Progenitor cell of endocrine pancreas (in vitro differentiated cells): ENCODE data around the gene ZBTB20. TPM values are rescaled to one million over a fixed set of nuclear protein-coding genes. Genes with fewer than 3 reads are reported as not detected.

ENCODE experiments used
- DNase-seq: peaks from one replicate; pipeline ENCODE4 v3.0.0; 2021; ENCODE audit warnings: low spot score; ENCODE audit not compliant: unreplicated experiment
- H3K27ac Mint-ChIP-seq: 2 replicates; pipeline ENCODE4 v1.8.0; 2021; ENCODE audit warnings: mild to moderate bottlenecking, moderate library complexity, mixed read lengths
- H3K27me3 Mint-ChIP-seq: 2 replicates; pipeline ENCODE4 v1.8.0; 2021; ENCODE audit warnings: mixed read lengths
- H3K36me3 Mint-ChIP-seq: 2 replicates; pipeline ENCODE4 v1.8.0; 2022; ENCODE audit warnings: mixed read lengths; ENCODE audit not compliant: insufficient read depth
- H3K4me1 Mint-ChIP-seq: 2 replicates; pipeline ENCODE4 v1.8.0; 2021; ENCODE audit warnings: low read depth, mixed read lengths
- H3K4me3 Mint-ChIP-seq: 2 replicates; pipeline ENCODE4 v1.8.0; 2021; ENCODE audit warnings: low read depth, mild to moderate bottlenecking, moderate library complexity, mixed read lengths
- H3K9me3 Mint-ChIP-seq: 2 replicates; pipeline ENCODE4 v1.8.0; 2021; ENCODE audit warnings: low read depth, mixed read lengths
- total RNA-seq: library from RNA; stranded (reverse); gene quantifications from 2 replicates; pipeline ENCODE4 v1.2.1, GENCODE V29; 2021
- TF ChIP-seq, protein P1 (sequence below): fragments of 200-600 bp; sonication (generic); IDR thresholded peaks from one replicate; pipeline ENCODE4 v1.5.0; 2021; ENCODE audit warnings: antibody characterized with exemption, mild to moderate bottlenecking; ENCODE audit not compliant: unreplicated experiment

Gene ZBTB20
- total RNA-seq, 1 donor from 2014 or later, result 27.3 TPM

DNA sequence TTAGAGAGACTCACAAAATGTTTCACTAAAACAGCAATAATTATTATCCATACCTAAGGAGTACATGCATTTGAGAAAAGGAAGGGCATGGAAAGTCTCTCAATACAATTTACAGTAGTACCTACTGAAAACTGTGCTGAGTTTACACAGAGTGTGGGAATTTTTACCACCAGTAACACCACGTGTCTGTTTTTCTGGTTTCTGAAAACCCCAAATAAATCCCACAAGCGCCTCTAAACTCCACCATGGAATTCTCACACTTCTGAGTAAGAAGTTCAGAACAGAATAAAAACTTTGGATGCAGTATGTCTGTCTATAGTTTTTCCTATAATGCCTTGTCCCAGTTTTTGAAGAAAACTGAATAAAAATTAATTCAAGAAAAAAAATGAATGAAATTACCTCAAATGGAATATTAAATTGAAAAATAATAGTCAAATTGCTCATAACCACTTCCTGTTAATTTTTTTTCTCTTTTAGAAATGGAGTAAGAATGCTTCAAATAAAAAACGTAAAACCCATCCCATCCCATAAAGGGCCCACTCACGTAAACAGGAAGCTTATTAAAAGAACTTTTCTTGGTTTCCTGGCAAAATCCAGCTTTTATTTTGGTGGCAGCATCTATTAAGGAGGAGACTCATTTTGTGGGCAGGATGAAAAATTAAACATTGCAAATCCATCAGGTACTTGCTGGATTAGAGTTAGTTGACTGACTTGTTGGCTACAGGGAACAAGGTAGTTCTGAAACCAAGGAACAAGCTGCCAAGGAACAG lies 475.2 kb downstream of the ZBTB20 start:
- no peaks in the 10 kb centered on the region for H3K36me3 Mint-ChIP-seq
- H3K4me1 Mint-ChIP-seq, result peaks cover 3% of the 10 kb centered on the region
- no peak overlapping the region for H3K4me3 Mint-ChIP-seq
- TF ChIP-seq, protein P1, sequence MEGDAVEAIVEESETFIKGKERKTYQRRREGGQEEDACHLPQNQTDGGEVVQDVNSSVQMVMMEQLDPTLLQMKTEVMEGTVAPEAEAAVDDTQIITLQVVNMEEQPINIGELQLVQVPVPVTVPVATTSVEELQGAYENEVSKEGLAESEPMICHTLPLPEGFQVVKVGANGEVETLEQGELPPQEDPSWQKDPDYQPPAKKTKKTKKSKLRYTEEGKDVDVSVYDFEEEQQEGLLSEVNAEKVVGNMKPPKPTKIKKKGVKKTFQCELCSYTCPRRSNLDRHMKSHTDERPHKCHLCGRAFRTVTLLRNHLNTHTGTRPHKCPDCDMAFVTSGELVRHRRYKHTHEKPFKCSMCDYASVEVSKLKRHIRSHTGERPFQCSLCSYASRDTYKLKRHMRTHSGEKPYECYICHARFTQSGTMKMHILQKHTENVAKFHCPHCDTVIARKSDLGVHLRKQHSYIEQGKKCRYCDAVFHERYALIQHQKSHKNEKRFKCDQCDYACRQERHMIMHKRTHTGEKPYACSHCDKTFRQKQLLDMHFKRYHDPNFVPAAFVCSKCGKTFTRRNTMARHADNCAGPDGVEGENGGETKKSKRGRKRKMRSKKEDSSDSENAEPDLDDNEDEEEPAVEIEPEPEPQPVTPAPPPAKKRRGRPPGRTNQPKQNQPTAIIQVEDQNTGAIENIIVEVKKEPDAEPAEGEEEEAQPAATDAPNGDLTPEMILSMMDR, result no peak
- no peaks in the 10 kb centered on the region for H3K27me3 Mint-ChIP-seq
- no peak for DNase-seq
- no peak overlapping the region for H3K27ac Mint-ChIP-seq
- H3K9me3 Mint-ChIP-seq, result no peaks in the 10 kb centered on the region

DNA sequence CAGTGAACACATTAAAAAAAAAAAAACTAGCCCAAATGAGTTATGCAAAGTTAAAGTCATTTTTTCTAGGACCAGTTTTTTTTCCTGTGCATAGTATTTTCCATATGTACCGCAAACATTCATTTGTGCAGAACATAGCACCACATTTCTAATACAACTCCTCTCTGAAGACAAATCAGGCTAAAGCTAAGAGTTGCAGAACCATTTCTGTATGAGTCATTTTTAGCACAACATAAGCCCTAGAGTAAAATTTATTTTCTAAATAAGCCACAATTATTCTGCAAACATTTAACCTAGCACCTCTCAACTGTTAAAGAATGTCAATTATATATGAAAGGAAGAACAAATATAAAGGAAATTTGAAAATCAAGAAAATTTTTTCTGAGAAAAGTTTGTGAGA lies 477.5 kb downstream of the ZBTB20 start:
- no peak for DNase-seq
- H3K36me3 Mint-ChIP-seq, result no peaks in the 10 kb centered on the region
- no peaks in the 10 kb centered on the region for H3K9me3 Mint-ChIP-seq
- H3K27ac Mint-ChIP-seq, result no peak overlapping the region
- H3K27me3 Mint-ChIP-seq, result no peaks in the 10 kb centered on the region
- H3K4me1 Mint-ChIP-seq, result peaks cover 3% of the 10 kb centered on the region
- no peak overlapping the region for H3K4me3 Mint-ChIP-seq
- TF ChIP-seq, protein P1, result no peak

DNA sequence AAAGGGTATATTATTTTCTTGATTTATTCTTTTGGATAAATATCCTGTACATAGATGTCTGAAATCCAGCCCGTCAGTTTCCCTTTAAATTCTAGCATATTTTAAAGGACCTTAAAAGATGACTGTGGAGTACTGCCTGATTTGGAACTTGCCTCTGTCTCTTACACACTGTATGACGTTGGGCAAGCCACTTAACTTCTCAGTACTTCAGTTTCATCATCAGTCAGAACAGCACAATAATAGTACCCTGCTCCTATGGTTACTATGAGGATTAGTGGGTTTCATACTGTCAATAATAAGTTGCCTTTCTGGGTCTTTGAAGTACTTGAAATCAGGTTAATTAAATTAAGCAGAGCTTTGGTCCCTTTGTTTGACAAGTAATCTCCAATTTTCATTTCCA lies 479.0 kb downstream of the ZBTB20 start:
- DNase-seq, result no peak
- TF ChIP-seq, protein P1, result no peak
- Mint-ChIP-seq H3K27ac (no peak overlapping the region), H3K4me3 (no peak overlapping the region), H3K27me3 (no peaks in the 10 kb centered on the region), H3K36me3 (no peaks in the 10 kb centered on the region), H3K4me1 (no peaks in the 10 kb centered on the region), H3K9me3 (peaks cover 3% of the 10 kb centered on the region)

DNA sequence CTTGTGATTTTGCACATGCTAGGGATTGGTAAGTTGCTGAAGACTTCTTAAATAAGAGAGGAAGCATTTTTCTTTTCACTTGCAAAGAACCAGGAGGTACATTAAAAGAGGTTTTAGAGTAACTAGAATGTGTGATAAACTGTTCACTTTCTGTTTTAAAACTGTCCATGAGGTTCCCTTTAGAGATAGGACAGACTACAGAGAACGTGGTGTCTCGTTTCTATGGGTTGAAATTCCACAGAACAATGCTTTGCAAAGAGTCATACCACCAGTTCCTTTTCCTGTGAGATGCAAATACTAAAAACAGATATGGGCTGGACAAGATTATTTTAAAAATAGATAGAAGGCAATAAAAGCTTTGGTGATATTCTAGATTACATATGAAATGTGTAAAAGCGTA lies 480.5 kb downstream of the ZBTB20 start:
- Mint-ChIP-seq H3K27ac (no peak overlapping the region), H3K27me3 (no peaks in the 10 kb centered on the region), H3K9me3 (peaks cover 3% of the 10 kb centered on the region), H3K4me3 (no peak overlapping the region), H3K36me3 (no peaks in the 10 kb centered on the region), H3K4me1 (no peaks in the 10 kb centered on the region)
- DNase-seq, result no peak
- TF ChIP-seq, protein P1, result no peak

DNA sequence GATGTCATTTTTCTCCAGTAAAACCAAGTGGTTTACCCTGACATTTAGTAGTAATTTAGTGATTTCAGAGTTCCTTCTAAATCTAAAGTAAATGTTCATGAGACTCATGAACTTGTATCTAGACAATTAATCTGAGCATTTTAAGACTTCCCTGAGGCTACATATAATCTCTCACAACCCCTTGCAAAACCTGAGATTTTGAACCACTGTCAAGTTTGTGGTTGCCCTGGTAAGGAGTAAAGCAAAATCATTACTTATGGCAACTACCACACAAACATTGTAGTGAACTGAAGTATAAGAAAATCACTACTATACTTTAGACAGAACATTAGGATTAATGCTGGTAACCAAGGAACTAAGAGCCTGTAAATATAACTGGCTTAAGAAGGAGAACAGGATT lies 483.1 kb downstream of the ZBTB20 start:
- no peaks in the 10 kb centered on the region for H3K27me3 Mint-ChIP-seq
- H3K9me3 Mint-ChIP-seq, result peaks cover 8% of the 10 kb centered on the region
- H3K4me1 Mint-ChIP-seq, result peaks cover 11% of the 10 kb centered on the region
- no peak for DNase-seq
- TF ChIP-seq, protein P1, result no peak
- H3K36me3 Mint-ChIP-seq, result peaks cover 1% of the 10 kb centered on the region
- H3K4me3 Mint-ChIP-seq, result no peak overlapping the region
- no peak overlapping the region for H3K27ac Mint-ChIP-seq
